GM11168 (cell line): ENCODE measurements around the gene CDC37.
"Not testable (repeated sequence)": the region's sequence is repeated elsewhere in the genome, so short reads cannot be mapped to it uniquely, and the experiment has no call there.

Experiments
- in situ Hi-C: fragments of 300-500 bp; cut with MboI; formaldehyde crosslinking; loops from one replicate; pipeline ENCODE4 v1.12.0; 2022; ENCODE audit warnings: low sequenced_read_pairs; ENCODE audit not compliant: unreplicated experiment

Gene CDC37

GRCh38 chr19:10420444-10421239 lies 17.3 kb upstream of the CDC37 start, which contains the start of gene PDE4A:
TSS of gene PDE4A (plus strand) at chr19:10420538. CDS start at chr19:10420765, 227 bp downstream.
- in situ Hi-C loops: no loop called here

- in situ Hi-C loops: no loop called here
Observed at GRCh38 chr19:10419646-10420443, 16.5 kb upstream of the CDC37 start.

GRCh38 chr19:10419200-10419645 lies 15.9 kb upstream of the CDC37 start:
- in situ Hi-C loops: no loop called here

- in situ Hi-C loops: no loop called here
Observed at GRCh38 chr19:10418485-10419199, 15.3 kb upstream of the CDC37 start.

GRCh38 chr19:10418235-10418484 lies 14.8 kb upstream of the CDC37 start:
- in situ Hi-C loops: no loop called here

GRCh38 chr19:10417541-10418234 lies 14.3 kb upstream of the CDC37 start:
- in situ Hi-C loops: no loop called here

- in situ Hi-C loops: no loop called here
Observed at GRCh38 chr19:10416380-10417257, 13.3 kb upstream of the CDC37 start.

- in situ Hi-C loops: no loop called here
Observed at GRCh38 chr19:10416083-10416379, 12.7 kb upstream of the CDC37 start.

- in situ Hi-C loops: no loop called here
Observed at GRCh38 chr19:10412257-10412977, 9.1 kb upstream of the CDC37 start.

GRCh38 chr19:10411224-10411623 lies 7.9 kb upstream of the CDC37 start:
- in situ Hi-C loops: not testable (repeated sequence)

- in situ Hi-C loops: no loop called here
Observed at GRCh38 chr19:10408511-10409283, 5.4 kb upstream of the CDC37 start.

- in situ Hi-C loops: no loop called here
Observed at GRCh38 chr19:10407096-10407495, 3.8 kb upstream of the CDC37 start.

GRCh38 chr19:10406191-10406590 lies 2.8 kb upstream of the CDC37 start:
- in situ Hi-C loops: no loop called here

GRCh38 chr19:10404888-10405820 lies 1.8 kb upstream of the CDC37 start:
- in situ Hi-C loops: no loop called here

- in situ Hi-C loops: no loop called here
Observed at GRCh38 chr19:10402441-10403038, 802 bp downstream of the CDC37 start.

- in situ Hi-C loops: loop anchor here (25.0 kb wide), 1 partner anchor 463 kb away; the partner anchor contains the start of gene OLFM2
Observed at GRCh38 chr19:10399878-10400277, 3.5 kb downstream of the CDC37 start.

GRCh38 chr19:10399340-10399739 lies 4.0 kb downstream of the CDC37 start:
- in situ Hi-C loops: loop anchor here (25.0 kb wide), 1 partner anchor 462 kb away; the partner anchor contains the start of gene OLFM2
